ENCODE measurements around the gene APOL4.

The APOL4 gene

GRCh38 chr22:36151006-36151595 lies 50.5 kb downstream of the APOL4 start:
- Histone ChIP-seq H3K27ac (no peak overlapping the region), H3K4me1 (ENCODE audit: control insufficient read depth in 1 of 2, insufficient read depth in 1 of 2, low read depth in 1 of 2, low read length in 1 of 2) (peaks cover 10 to 13% of the 10 kb centered on the region in 2 experiments), H3K36me3 (no peaks in the 10 kb centered on the region), H3K4me3 (ENCODE audit: low read depth in 1 of 2, low read length in 1 of 2) (no peak overlapping the region), H3K9me3 (no peaks in the 10 kb centered on the region), H3K27me3 (peaks cover 18% of the 10 kb centered on the region)
- TF ChIP-seq CTCF (IDR thresholded peaks at IDR 0.05), result no peak

- H3K36me3 ChIP-seq, result no peaks in the 10 kb centered on the region
- H3K27ac ChIP-seq, result no peak overlapping the region
- no peak overlapping the region for H3K4me3 ChIP-seq (ENCODE audit: low read depth in 1 of 2, low read length in 1 of 2)
- peaks cover 10 to 12% of the 10 kb centered on the region in 2 experiments for H3K4me1 ChIP-seq (ENCODE audit: control insufficient read depth in 1 of 2, insufficient read depth in 1 of 2, low read depth in 1 of 2, low read length in 1 of 2)
- no peaks in the 10 kb centered on the region for H3K9me3 ChIP-seq
- TF ChIP-seq CTCF (IDR thresholded peaks at IDR 0.05), result no peak
- peaks cover 18% of the 10 kb centered on the region for H3K27me3 ChIP-seq
These were observed 52.2 kb downstream of the APOL4 start for GRCh38 chr22:36149441-36149840.

GRCh38 chr22:36148411-36148810 lies 53.2 kb downstream of the APOL4 start:
- peaks cover 10% of the 10 kb centered on the region for H3K27me3 ChIP-seq
- H3K9me3 ChIP-seq, result no peaks in the 10 kb centered on the region
- TF ChIP-seq CTCF (IDR thresholded peaks at IDR 0.05), result no peak
- H3K27ac ChIP-seq, result no peak overlapping the region
- no peaks in the 10 kb centered on the region for H3K36me3 ChIP-seq
- no peak overlapping the region for H3K4me3 ChIP-seq (ENCODE audit: low read depth in 1 of 2, low read length in 1 of 2)
- H3K4me1 ChIP-seq (ENCODE audit: control insufficient read depth in 1 of 2, insufficient read depth in 1 of 2, low read depth in 1 of 2, low read length in 1 of 2), result peaks cover 10 to 12% of the 10 kb centered on the region in 2 experiments

- H3K36me3 ChIP-seq, result no peaks in the 10 kb centered on the region
- H3K4me1 ChIP-seq (ENCODE audit: control insufficient read depth in 1 of 2, insufficient read depth in 1 of 2, low read depth in 1 of 2, low read length in 1 of 2), result peaks cover 10 to 12% of the 10 kb centered on the region in 2 experiments
- H3K4me3 ChIP-seq (ENCODE audit: low read depth in 1 of 2, low read length in 1 of 2), result no peak overlapping the region
- H3K27ac ChIP-seq, result no peak overlapping the region
- no peaks in the 10 kb centered on the region for H3K9me3 ChIP-seq
- H3K27me3 ChIP-seq, result peaks cover 5% of the 10 kb centered on the region
- no peak for TF ChIP-seq CTCF (IDR thresholded peaks at IDR 0.05)
These were observed 54.3 kb downstream of the APOL4 start for GRCh38 chr22:36147196-36147791.

- TF ChIP-seq CTCF (IDR thresholded peaks at IDR 0.05), result no peak
- H3K27ac ChIP-seq, result no peak overlapping the region
- H3K9me3 ChIP-seq, result no peaks in the 10 kb centered on the region
- no peaks in the 10 kb centered on the region for H3K36me3 ChIP-seq
- H3K27me3 ChIP-seq, result peaks cover 5% of the 10 kb centered on the region
- H3K4me1 ChIP-seq (ENCODE audit: control insufficient read depth in 1 of 2, insufficient read depth in 1 of 2, low read depth in 1 of 2, low read length in 1 of 2), result peaks cover 10 to 12% of the 10 kb centered on the region in 2 experiments
- H3K4me3 ChIP-seq (ENCODE audit: low read depth in 1 of 2, low read length in 1 of 2), result no peak overlapping the region
These were observed 55.7 kb downstream of the APOL4 start for GRCh38 chr22:36145881-36146280.
